Endothelial cell of umbilical vein (primary cell): ENCODE measurements around the gene TBC1D5. TPM values are rescaled to one million over a fixed set of nuclear protein-coding genes. Genes with fewer than 3 reads are reported as not detected.

ENCODE experiments used
- BruUV-seq: library from RNA; stranded (reverse); fragments of 400-500 nt; replicated peaks from 2 replicates; lab custom pipeline; 2021; lab: Mats Ljungman, UMichigan
- CTCF ChIA-PET: fragments of 300-600, 350-600 bp; sonication (Branson Sonifier 250); formaldehyde crosslinking; loops from one replicate; lab custom pipeline; 2021; ENCODE audit warnings: antibody characterized with exemption, inconsistent platforms; lab: Charles Lee
- POLR2A ChIA-PET: fragments of 300-600, 350-600 bp; sonication (Branson Sonifier 250); formaldehyde crosslinking; loops from one replicate; lab custom pipeline; 2021; ENCODE audit warnings: antibody characterized with exemption, inconsistent platforms; lab: Charles Lee
- DNase-seq: peaks from one replicate; pipeline ENCODE4 v3.0.0-alpha.2; 2011; ENCODE audit warnings: low read depth, low spot score
- FAIRE-seq: peaks from 2 replicates; lab custom pipeline; 2011; peaks lifted over from hg19 to GRCh38; lab: Jason Lieb, UNC
- H2AFZ ChIP-seq: 2 replicates; pipeline ENCODE4 v1.6.0; 2012; ENCODE audit warnings: low read depth, low read length, control low read depth, inconsistent platforms
- H3K27ac ChIP-seq: 2 replicates; pipeline ENCODE4 v1.5.1; 2011; ENCODE audit warnings: low read depth, mild to moderate bottlenecking, control low read depth, low read length, moderate library complexity; ENCODE audit not compliant: insufficient read depth
- H3K27me3 ChIP-seq, 2 experiments: 2 replicates each; pipeline versions ENCODE4 v1.6.0 to v1.6.1; 2011; ENCODE audit warnings: low read length in 2 of 2, mixed read lengths in 1 of 2; ENCODE audit not compliant: control insufficient read depth in 2 of 2, insufficient read depth in 2 of 2
- H3K36me3 ChIP-seq, 2 experiments: 2 replicates in 1 of 2; 3 replicates in 1 of 2; pipeline ENCODE4 v1.5.1; 2011; ENCODE audit warnings: low read length in 2 of 2, mild to moderate bottlenecking in 1 of 2, moderate library complexity in 1 of 2; ENCODE audit not compliant: control insufficient read depth in 2 of 2, insufficient read depth in 2 of 2; ENCODE audit errors: extremely low read depth in 1 of 2
- H3K4me1 ChIP-seq: 3 replicates; pipeline ENCODE4 v1.5.1; 2011; ENCODE audit warnings: mild to moderate bottlenecking, low read length; ENCODE audit not compliant: control insufficient read depth, insufficient read depth; ENCODE audit errors: extremely low read depth
- H3K4me2 ChIP-seq: 2 replicates; pipeline ENCODE4 v1.6.1; 2011; ENCODE audit warnings: low read length, control low read depth, mixed read lengths; ENCODE audit not compliant: insufficient read depth
- H3K4me3 ChIP-seq, 3 experiments: fragments of 200-600 bp in 1 of 3; sonication (generic), shearing (Covaris generic) in 1 of 3; replicated peaks in 1 of 3; 2 replicates each; pipeline ENCODE4 v1.5.1; 2011 to 2016; ENCODE audit warnings: control low read depth in 3 of 3, low read length in 3 of 3, mild to moderate bottlenecking in 2 of 3, inconsistent platforms in 1 of 3, low read depth in 1 of 3, moderate library complexity in 1 of 3; ENCODE audit not compliant: insufficient read depth in 1 of 3
- H3K79me2 ChIP-seq: 2 replicates; pipeline ENCODE4 v1.6.0; 2012; ENCODE audit warnings: low read length, inconsistent platforms; ENCODE audit not compliant: control insufficient read depth, insufficient read depth
- H3K9ac ChIP-seq: replicated peaks from 2 replicates; pipeline ENCODE3; 2011; ENCODE audit warnings: low read length, control low read depth; ENCODE audit not compliant: insufficient read depth; ENCODE audit errors: extremely low read depth
- H3K9me1 ChIP-seq: replicated peaks from 3 replicates; pipeline ENCODE4 v1.6.0; 2011; ENCODE audit warnings: mild to moderate bottlenecking, low read length; ENCODE audit not compliant: control insufficient read depth, insufficient read depth; ENCODE audit errors: extremely low read depth
- H3K9me3 ChIP-seq: replicated peaks from 2 replicates; pipeline ENCODE4 v1.5.1; 2012; ENCODE audit warnings: low read length, inconsistent platforms; ENCODE audit not compliant: control insufficient read depth, insufficient read depth
- H4K20me1 ChIP-seq: replicated peaks from 2 replicates; pipeline ENCODE3; 2011; ENCODE audit warnings: mild to moderate bottlenecking, low read length; ENCODE audit not compliant: control insufficient read depth, insufficient read depth; ENCODE audit errors: extremely low read depth
- CTCF ChIP-seq, 2 donors: IDR thresholded peaks; 1 replicate in 1 of 2; 2 replicates in 1 of 2; pipeline ENCODE4 v1.5.1; 2011; ENCODE audit warnings: low read length in 2 of 2, mild to moderate bottlenecking in 2 of 2, moderate library complexity in 2 of 2, control low read depth in 1 of 2, inconsistent platforms in 1 of 2, low read depth in 1 of 2; ENCODE audit not compliant: insufficient read depth in 1 of 2; ENCODE audit errors: extremely low read depth in 1 of 2
- EZH2 ChIP-seq: IDR thresholded peaks from 2 replicates; pipeline ENCODE4 v1.6.1; 2012; ENCODE audit warnings: borderline replicate concordance, low read depth, mild to moderate bottlenecking, moderate library complexity, low read length, inconsistent platforms; ENCODE audit not compliant: severe bottlenecking
- FOS ChIP-seq: IDR thresholded peaks from 2 replicates; pipeline ENCODE4 v1.6.1; 2011; ENCODE audit warnings: mild to moderate bottlenecking, low read length, moderate library complexity, borderline replicate concordance; ENCODE audit not compliant: insufficient read depth
- GATA2 ChIP-seq: IDR thresholded peaks from 2 replicates; pipeline ENCODE4 v1.7.0; 2011; ENCODE audit warnings: low read depth, mild to moderate bottlenecking, moderate library complexity, mixed read lengths, low read length; ENCODE audit not compliant: insufficient read length, insufficient read depth
- JUN ChIP-seq: IDR thresholded peaks from 2 replicates; pipeline ENCODE4 v1.6.1; 2011; ENCODE audit warnings: borderline replicate concordance, low read depth; ENCODE audit not compliant: insufficient read length, insufficient read depth
- MYC ChIP-seq: IDR thresholded peaks from one replicate; pipeline ENCODE4 v1.6.1; 2011; ENCODE audit warnings: mild to moderate bottlenecking, low read depth, low read length
- POLR2A ChIP-seq: IDR thresholded peaks from 2 replicates; pipeline ENCODE4 v1.6.1; 2012; ENCODE audit warnings: low read depth, mild to moderate bottlenecking, control low read depth, low read length
- POLR2AphosphoS5 ChIP-seq: IDR thresholded peaks from 2 replicates; pipeline ENCODE4 v1.6.1; 2012; ENCODE audit warnings: low read depth, mild to moderate bottlenecking, control low read depth, low read length, moderate library complexity; ENCODE audit not compliant: insufficient read depth
- dilution Hi-C: fragments of 300-500 bp; cut with MboI; formaldehyde crosslinking; loops from one replicate; pipeline ENCODE4 v1.15.0; 2019; ENCODE audit warnings: low sequenced_read_pairs; ENCODE audit not compliant: extremely low pct_ligation_motif_present
- intact Hi-C: fragments of 100-400 bp; cut with micrococcal nuclease; formaldehyde crosslinking; loops from one replicate; pipeline ENCODE4 v1.10.0; 2022
- polyA plus RNA-seq, 4 experiments: library from polyadenylated mRNA; depleted of rRNA in 3 of 4; stranded (reverse) in 3 of 4; unstranded in 1 of 4; fragments of >200 nt; gene quantifications; 2 replicates each; pipeline versions ENCODE4 v1.2.1 to v1.2.3, GENCODE V29; 2011 to 2012; ENCODE audit warnings: missing spikeins in 1 of 4
- total RNA-seq: library from RNA; stranded (reverse); gene quantifications from 2 replicates; pipeline ENCODE4 v1.2.3, GENCODE V29; 2021
- TF ChIP-seq, protein P1 (sequence below): IDR thresholded peaks from 2 replicates; pipeline ENCODE4 v1.6.1; 2011; ENCODE audit not compliant: insufficient read depth, insufficient read length

TBC1D5 gene
- total and polyA plus RNA-seq, 2 donors (not counting 3 experiments of a cell fraction or from before 2014, with no cell fraction given) = 17.5 to 44.7 TPM

- Histone ChIP-seq H4K20me1 (no peaks in the 10 kb centered on the region), H3K9me1 (no peaks in the 10 kb centered on the region), H3K4me2 (no peak overlapping the region), H3K36me3 (peaks cover 0 to 3% of the 10 kb centered on the region in 2 experiments), H3K79me2 (peaks cover 5% of the 10 kb centered on the region), H3K9ac (no peak overlapping the region), H2AFZ (no peak overlapping the region), H3K9me3 (no peaks in the 10 kb centered on the region), H3K27me3 (no peaks in the 10 kb centered on the region), H3K4me3 (no peak overlapping the region), H3K4me1 (no peaks in the 10 kb centered on the region), H3K27ac (no peak overlapping the region)
- no peak for TF ChIP-seq POLR2A
- no peak for TF ChIP-seq FOS
- no peak for TF ChIP-seq GATA2
- no peak for TF ChIP-seq MYC
- no peak for TF ChIP-seq POLR2AphosphoS5
- no peak for TF ChIP-seq JUN
- TF ChIP-seq, protein P1, sequence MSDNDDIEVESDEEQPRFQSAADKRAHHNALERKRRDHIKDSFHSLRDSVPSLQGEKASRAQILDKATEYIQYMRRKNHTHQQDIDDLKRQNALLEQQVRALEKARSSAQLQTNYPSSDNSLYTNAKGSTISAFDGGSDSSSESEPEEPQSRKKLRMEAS = no peak
- TF ChIP-seq CTCF (IDR thresholded peaks at IDR 0.05; ENCODE audit: extremely low read depth in 1 of 2, insufficient read depth in 1 of 2, low read depth in 1 of 2, low read length in 2 of 2) = no peak
- no peak for TF ChIP-seq EZH2
- DNase-seq = no peak
- dilution Hi-C loops = no loop called here
- no peak for FAIRE-seq
- intact Hi-C loops = no loop called here
- ChIA-PET POLR2A (no interaction called here), CTCF (no interaction called here)
- no TSS peak for BruUV-seq
Observed at GRCh38 chr3:17717411-17717810, 25.0 kb downstream of the TBC1D5 start.
